Skeletal muscle tissue (tissue), 4 donors: ENCODE measurements around the gene MUC4. TPM values are rescaled to one million over a fixed set of nuclear protein-coding genes. Genes with fewer than 3 reads are reported as not detected.

Source experiments
- H3K27ac ChIP-seq: one replicate; pipeline ENCODE4 v1.7.0; 2013; ENCODE audit warnings: mild to moderate bottlenecking, low read depth, low read length, inconsistent platforms
- H3K27me3 ChIP-seq, 3 donors: one replicate each; pipeline ENCODE4 v1.7.0; 2013; ENCODE audit warnings: low read length in 3 of 3; ENCODE audit not compliant: control insufficient read depth in 3 of 3, insufficient read depth in 3 of 3
- H3K36me3 ChIP-seq, 3 donors: one replicate each; pipeline ENCODE4 v1.7.0; 2013; ENCODE audit warnings: low read length in 3 of 3; ENCODE audit not compliant: control insufficient read depth in 3 of 3, insufficient read depth in 3 of 3
- H3K4me1 ChIP-seq, 3 donors: one replicate each; pipeline ENCODE4 v1.7.0; 2013; ENCODE audit warnings: low read length in 3 of 3, mild to moderate bottlenecking in 3 of 3; ENCODE audit not compliant: control insufficient read depth in 3 of 3, insufficient read depth in 3 of 3
- H3K4me3 ChIP-seq, 3 donors: one replicate each; pipeline ENCODE4 v1.7.0; 2013; ENCODE audit warnings: low read length in 3 of 3
- H3K9ac ChIP-seq, 3 donors: one replicate each; pipeline ENCODE4 v1.7.0; 2013; ENCODE audit warnings: low read length in 3 of 3, mild to moderate bottlenecking in 3 of 3, moderate library complexity in 2 of 3, low read depth in 1 of 3
- H3K9me3 ChIP-seq, 3 donors: one replicate each; pipeline ENCODE4 v1.7.0; 2013; ENCODE audit warnings: low read length in 3 of 3; ENCODE audit not compliant: control insufficient read depth in 3 of 3
- total RNA-seq: library from RNA; depleted of rRNA; stranded (reverse); fragments of >200 nt; gene quantifications from one replicate; pipeline ENCODE4 v1.2.3, GENCODE V29; 2014
- donor health status: Osteomylitis.

Gene MUC4
- 0.52 TPM for total RNA-seq

- Histone ChIP-seq H3K4me1 (peaks cover 0 to 9% (median 4%) of the 10 kb centered on the region in 3 donors), H3K9ac (no peak within 1 kb of the TSS), H3K4me3 (no peak within 1 kb of the TSS), H3K27ac (no peak within 1 kb of the TSS), H3K9me3 (no peaks in the 10 kb centered on the region), H3K36me3 (no peaks in the 10 kb centered on the region), H3K27me3 (peaks cover 11 to 41% (median 34%) of the 10 kb centered on the region in 3 donors)
These were observed at the start of gene MUC4 for GRCh38 chr3:195811756-195812155. Gene MUC4, minus strand, starts transcription at chr3:195811929. Its CDS starts 112 bp downstream, at chr3:195811817.

- H3K27me3 ChIP-seq = no peaks in the 10 kb centered on the region
- H3K27ac ChIP-seq = no peak overlapping the region
- H3K9me3 ChIP-seq = no peaks in the 10 kb centered on the region
- H3K36me3 ChIP-seq = peaks cover 2 to 3% (median 3%) of the 10 kb centered on the region in 3 donors
- no peak overlapping the region for H3K4me3 ChIP-seq
- no peak overlapping the region for H3K9ac ChIP-seq
- H3K4me1 ChIP-seq = peaks cover 27 to 33% (median 27%) of the 10 kb centered on the region in 3 donors
These were observed 48.7 kb upstream of the MUC4 start for GRCh38 chr3:195860456-195860855.

- H3K9me3 ChIP-seq = no peaks in the 10 kb centered on the region
- peaks cover 27 to 33% (median 27%) of the 10 kb centered on the region in 3 donors for H3K4me1 ChIP-seq
- H3K27me3 ChIP-seq = no peaks in the 10 kb centered on the region
- no peak overlapping the region for H3K27ac ChIP-seq
- peak overlapping the region in 1 of 3 donors; percentile 1 for H3K9ac ChIP-seq
- no peaks in the 10 kb centered on the region for H3K36me3 ChIP-seq
- H3K4me3 ChIP-seq = peak overlapping the region in 1 of 3 donors; percentile 24
These were observed 48.2 kb upstream of the MUC4 start for GRCh38 chr3:195859846-195860411.

- no peak overlapping the region for H3K27ac ChIP-seq
- H3K4me1 ChIP-seq = peaks cover 26 to 28% (median 26%) of the 10 kb centered on the region in 3 donors
- no peaks in the 10 kb centered on the region for H3K36me3 ChIP-seq
- H3K4me3 ChIP-seq = peak overlapping the region in 1 of 3 donors; percentile 24
- H3K9me3 ChIP-seq = no peaks in the 10 kb centered on the region
- peak overlapping the region in 1 of 3 donors; percentile 1 for H3K9ac ChIP-seq
- H3K27me3 ChIP-seq = no peaks in the 10 kb centered on the region
These were observed 47.5 kb upstream of the MUC4 start for GRCh38 chr3:195859061-195859845.

- Histone ChIP-seq H3K27ac (no peak overlapping the region), H3K4me1 (peaks cover 6 to 9% (median 7%) of the 10 kb centered on the region in 3 donors), H3K27me3 (no peaks in the 10 kb centered on the region), H3K4me3 (no peak overlapping the region), H3K9ac (no peak overlapping the region), H3K36me3 (no peaks in the 10 kb centered on the region), H3K9me3 (no peaks in the 10 kb centered on the region)
These were observed 44.8 kb upstream of the MUC4 start for GRCh38 chr3:195856410-195857084.

GRCh38 chr3:195855471-195856409 lies 44.0 kb upstream of the MUC4 start:
- no peaks in the 10 kb centered on the region for H3K9me3 ChIP-seq
- no peak overlapping the region for H3K9ac ChIP-seq
- H3K4me3 ChIP-seq = no peak overlapping the region
- no peaks in the 10 kb centered on the region for H3K27me3 ChIP-seq
- H3K4me1 ChIP-seq = peaks cover 10 to 14% (median 12%) of the 10 kb centered on the region in 3 donors
- no peaks in the 10 kb centered on the region for H3K36me3 ChIP-seq
- H3K27ac ChIP-seq = no peak overlapping the region

GRCh38 chr3:195854628-195855294 lies 43.0 kb upstream of the MUC4 start:
- H3K27me3 ChIP-seq = no peaks in the 10 kb centered on the region
- H3K9me3 ChIP-seq = no peaks in the 10 kb centered on the region
- no peaks in the 10 kb centered on the region for H3K36me3 ChIP-seq
- no peak overlapping the region for H3K9ac ChIP-seq
- no peak overlapping the region for H3K4me3 ChIP-seq
- H3K4me1 ChIP-seq = peaks cover 10 to 14% (median 13%) of the 10 kb centered on the region in 3 donors
- H3K27ac ChIP-seq = no peak overlapping the region

GRCh38 chr3:195853996-195854395 lies 42.3 kb upstream of the MUC4 start:
- no peaks in the 10 kb centered on the region for H3K27me3 ChIP-seq
- no peak overlapping the region for H3K27ac ChIP-seq
- H3K36me3 ChIP-seq = no peaks in the 10 kb centered on the region
- H3K9ac ChIP-seq = no peak overlapping the region
- H3K4me3 ChIP-seq = no peak overlapping the region
- no peaks in the 10 kb centered on the region for H3K9me3 ChIP-seq
- H3K4me1 ChIP-seq = peaks cover 3 to 13% (median 8%) of the 10 kb centered on the region in 3 donors

- Histone ChIP-seq H3K9ac (no peak overlapping the region), H3K27ac (no peak overlapping the region), H3K9me3 (no peaks in the 10 kb centered on the region), H3K36me3 (no peaks in the 10 kb centered on the region), H3K4me3 (no peak overlapping the region), H3K27me3 (no peaks in the 10 kb centered on the region), H3K4me1 (peaks cover 3 to 12% (median 8%) of the 10 kb centered on the region in 3 donors)
These were observed 41.3 kb upstream of the MUC4 start for GRCh38 chr3:195853036-195853435.
